RWPE1 (cell line): ENCODE measurements around the gene GPI.

Experiments
- CTCF ChIA-PET: fragments of 350-600 bp; sonication (Branson Sonifier 250); formaldehyde crosslinking; extraction: SDS; loops from one replicate; lab custom pipeline; 2021; lab: Yijun Ruan, JAX
- POLR2A ChIA-PET: fragments of 400-600 bp; formaldehyde crosslinking; extraction: SDS; loops from one replicate; lab custom pipeline; 2020; ENCODE audit warnings: antibody characterized with exemption; ENCODE audit not compliant: low non-redundant PET; lab: Yijun Ruan, JAX
- DNase-seq: peaks from one replicate; pipeline ENCODE4 v3.0.0; 2012; ENCODE audit warnings: low spot score
- H3K27ac ChIP-seq: fragments of 450-650 bp; 2 replicates; pipeline ENCODE4 v1.5.1; 2017
- CTCF ChIP-seq: fragments of 450-650 bp; conservative IDR thresholded peaks from 2 replicates; pipeline ENCODE4 v1.5.1; 2017; ENCODE audit warnings: low read depth, mild to moderate bottlenecking

Gene GPI

GRCh38 chr19:34370117-34370516 lies 5.1 kb downstream of the GPI start:
- CTCF ChIA-PET, result no interaction called here
- no peak for TF ChIP-seq CTCF
- no peak for DNase-seq
- POLR2A ChIA-PET, result no interaction called here
- H3K27ac ChIP-seq, result no peak overlapping the region

- no peak for TF ChIP-seq CTCF
- DNase-seq, result no peak
- H3K27ac ChIP-seq, result 0 out of 2 replicates have a peak overlapping the region, but pooled peaks have one; percentile 13
- ChIA-PET CTCF (no interaction called here), POLR2A (interaction anchor here (0.8 kb wide), 1 partner anchor 12 kb away, joined by 5 read pairs; no protein-coding TSS in a partner anchor)
Observed at GRCh38 chr19:34370983-34371382, 6.0 kb downstream of the GPI start.

- TF ChIP-seq CTCF, result no peak
- CTCF ChIA-PET, result no interaction called here
- no peak for DNase-seq
- H3K27ac ChIP-seq, result no peak overlapping the region
- POLR2A ChIA-PET, result no interaction called here
Observed at GRCh38 chr19:34373601-34374288, 8.7 kb downstream of the GPI start.

- ChIA-PET CTCF (no interaction called here), POLR2A (no interaction called here)
- DNase-seq, result no peak
- no peak for TF ChIP-seq CTCF
- H3K27ac ChIP-seq, result no peak overlapping the region
Observed at GRCh38 chr19:34375598-34375997, 10.6 kb downstream of the GPI start.

GRCh38 chr19:34380639-34381241 lies 15.7 kb downstream of the GPI start:
- no peak for DNase-seq
- TF ChIP-seq CTCF, result no peak
- ChIA-PET CTCF (no interaction called here), POLR2A (no interaction called here)
- H3K27ac ChIP-seq, result 0 out of 2 replicates have a peak overlapping the region, but pooled peaks have one; percentile 7

GRCh38 chr19:34381399-34382251 lies 16.6 kb downstream of the GPI start:
- TF ChIP-seq CTCF, result no peak
- CTCF ChIA-PET, result no interaction called here

More at GRCh38 chr19:34381399-34382251, 16.6 kb downstream of the GPI start:
- DNase-seq, result no peak
- POLR2A ChIA-PET, result no interaction called here
- no peak overlapping the region for H3K27ac ChIP-seq
